Measurements from ENCODE around the gene CLGN. TPM values are rescaled to one million over a fixed set of nuclear protein-coding genes. Genes with fewer than 3 reads are reported as not detected.

The CLGN gene
- total and polyA plus RNA-seq, 12 donors: 21.6 to 125 (median 66.9) TPM

- no peak overlapping the region for H3K4me3 ChIP-seq
- no peaks in the 10 kb centered on the region for H3K36me3 ChIP-seq
- no peak for TF ChIP-seq CTCF (IDR thresholded peaks at IDR 0.05)
- H3K9me3 ChIP-seq: no peaks in the 10 kb centered on the region
- DNase-seq (no peak), ATAC-seq (no peak)
- intact Hi-C loops (cut with DNase I): loop anchor here in 8 of 10 donors (2.0 to 10.0 kb wide), 7 partner anchors 244 to 494 kb away; no protein-coding TSS in a partner anchor
- 89 to 91% methylated on average over 4 of the region's 4 CpGs for WGBS, 2 donors
- no peak overlapping the region for H3K27ac ChIP-seq
- peaks cover 0 to 7% (median 0%) of the 10 kb centered on the region in 7 donors for H3K27me3 ChIP-seq
- peaks cover 0 to 7% (median 0%) of the 10 kb centered on the region in 9 donors for H3K4me1 ChIP-seq
Observed at GRCh38 chr4:140361099-140361498, 66.3 kb downstream of the CLGN start.

- TF ChIP-seq CTCF (IDR thresholded peaks at IDR 0.05): peak; percentile 58 to 85 (median 77)
- ATAC-seq: peak; percentile 59 to 89 (median 82)
- Histone ChIP-seq H3K36me3 (no peaks in the 10 kb centered on the region), H3K9me3 (no peaks in the 10 kb centered on the region), H3K4me1 (peaks cover 0 to 7% (median 0%) of the 10 kb centered on the region in 9 donors), H3K4me3 (no peak overlapping the region), H3K27ac (no peak overlapping the region), H3K27me3 (peaks cover 0 to 7% (median 0%) of the 10 kb centered on the region in 7 donors)
- 27 to 28% methylated on average over 7 of the region's 7 CpGs for WGBS, 2 donors
- DNase-seq: peak; percentile 29 to 69
- intact Hi-C loops (cut with DNase I): loop anchor here (1.0 to 10.0 kb wide), 10 partner anchors 245 to 495 kb away; no protein-coding TSS in a partner anchor
Observed at GRCh38 chr4:140359562-140360427, 67.7 kb downstream of the CLGN start.

- Histone ChIP-seq H3K27ac (no peak overlapping the region), H3K9me3 (no peaks in the 10 kb centered on the region), H3K4me1 (peaks cover 0 to 7% (median 0%) of the 10 kb centered on the region in 9 donors), H3K36me3 (no peaks in the 10 kb centered on the region), H3K4me3 (no peak overlapping the region), H3K27me3 (peaks cover 0 to 7% (median 0%) of the 10 kb centered on the region in 7 donors)
- TF ChIP-seq CTCF (IDR thresholded peaks at IDR 0.05): no peak
- DNase-seq (no peak), ATAC-seq (no peak)
- intact Hi-C loops (cut with DNase I): loop anchor here in 2 of 10 donors (5.0 to 10.0 kb wide), 2 partner anchors 494 to 497 kb away; no protein-coding TSS in a partner anchor
- WGBS, 2 donors: 0% methylated on average over 1 of the region's 1 CpG
Observed at GRCh38 chr4:140358281-140358680, 69.2 kb downstream of the CLGN start.

GRCh38 chr4:140357868-140358267, 69.6 kb downstream of the CLGN start:
- ATAC-seq (no peak), DNase-seq (no peak)
- peaks cover 0 to 7% (median 0%) of the 10 kb centered on the region in 9 donors for H3K4me1 ChIP-seq
- H3K36me3 ChIP-seq: no peaks in the 10 kb centered on the region
- 73 to 76% methylated on average over 3 of the region's 3 CpGs for WGBS, 2 donors
- H3K27me3 ChIP-seq: peaks cover 0 to 7% (median 0%) of the 10 kb centered on the region in 7 donors
- intact Hi-C loops (cut with DNase I): loop anchor here in 2 of 10 donors (5.0 to 10.0 kb wide), 2 partner anchors 494 to 497 kb away; no protein-coding TSS in a partner anchor
- TF ChIP-seq CTCF (IDR thresholded peaks at IDR 0.05): no peak
- H3K9me3 ChIP-seq: no peaks in the 10 kb centered on the region
- no peak overlapping the region for H3K27ac ChIP-seq
- no peak overlapping the region for H3K4me3 ChIP-seq
